Stomach smooth muscle (tissue), 2 donors: Measurements from ENCODE around the gene STAP2.
A peak's percentile ranks its signal among the peaks of the same experiment; 100 is the strongest.

Experiments used
- H3K27ac ChIP-seq: one replicate; pipeline ENCODE4 v1.7.0; 2013; ENCODE audit warnings: mild to moderate bottlenecking, low read length, inconsistent platforms
- H3K27me3 ChIP-seq, 2 donors: one replicate each; pipeline ENCODE4 v1.7.0; 2013; ENCODE audit warnings: low read length in 2 of 2; ENCODE audit not compliant: insufficient read depth in 2 of 2, control insufficient read depth in 1 of 2
- H3K36me3 ChIP-seq, 2 donors: one replicate each; pipeline ENCODE4 v1.7.0; 2013; ENCODE audit warnings: low read length in 2 of 2; ENCODE audit not compliant: control insufficient read depth in 2 of 2, insufficient read depth in 2 of 2
- H3K4me1 ChIP-seq: one replicate; pipeline ENCODE4 v1.7.0; 2013; ENCODE audit warnings: low read length; ENCODE audit not compliant: control insufficient read depth, insufficient read depth
- H3K4me3 ChIP-seq, 2 donors: one replicate each; pipeline ENCODE4 v1.7.0; 2013; ENCODE audit warnings: low read length in 2 of 2
- H3K9ac ChIP-seq, 2 donors: one replicate each; pipeline ENCODE4 v1.7.0; 2013; ENCODE audit warnings: low read length in 2 of 2, mild to moderate bottlenecking in 1 of 2
- H3K9me3 ChIP-seq, 2 donors: one replicate each; pipeline ENCODE4 v1.7.0; 2013; ENCODE audit warnings: low read length in 2 of 2; ENCODE audit not compliant: control insufficient read depth in 2 of 2
- donor health status: healthy.
- donor health status: Pancreatic carcinoma.

The STAP2 gene

DNA sequence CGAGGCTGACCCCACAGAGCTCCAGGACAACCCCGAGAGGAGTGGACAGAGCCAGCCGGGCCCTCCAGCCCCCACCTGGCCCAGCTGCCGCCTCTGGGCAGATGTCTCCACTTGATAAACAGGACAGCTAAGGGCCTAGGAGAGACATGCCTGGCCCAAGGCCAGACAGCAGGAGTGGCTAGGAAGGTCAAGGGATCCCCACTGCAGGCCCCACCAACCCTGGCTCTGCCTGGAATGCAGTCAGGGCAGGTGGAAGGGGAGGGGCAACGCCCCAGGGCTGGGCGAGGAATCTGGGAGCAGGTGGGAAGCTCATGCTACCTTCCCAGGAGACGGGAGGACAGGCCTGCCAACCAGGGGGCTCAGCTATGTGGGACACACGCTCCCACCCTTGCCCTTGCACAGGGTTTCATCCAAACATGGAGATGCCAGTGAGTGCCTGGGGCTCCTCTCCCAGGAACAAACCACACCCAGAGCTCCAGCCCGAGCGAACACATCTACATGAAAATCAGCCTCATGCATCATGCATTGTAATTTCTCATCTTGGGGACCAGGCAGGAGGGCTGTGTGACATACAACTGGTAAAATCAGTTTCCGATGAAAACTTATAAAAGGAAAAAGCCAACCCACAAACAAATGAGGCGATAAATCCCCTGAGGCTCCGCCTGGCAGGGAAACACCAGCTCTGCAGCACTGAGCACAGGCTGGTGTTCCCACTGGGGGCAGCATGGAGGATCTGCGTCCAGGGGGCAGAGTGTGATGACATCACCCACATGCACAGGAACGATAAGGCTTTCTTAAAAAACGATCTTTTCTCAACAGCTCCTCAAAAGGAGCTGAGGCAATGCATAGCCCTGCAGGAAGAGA is 36.8 kb upstream of the STAP2 start:
- Histone ChIP-seq H3K27me3 (no peaks in the 10 kb centered on the region), H3K36me3 (no peaks in the 10 kb centered on the region), H3K9me3 (no peaks in the 10 kb centered on the region), H3K9ac (no peak overlapping the region), H3K27ac (peak overlapping the region; percentile 71), H3K4me1 (peaks cover 82% of the 10 kb centered on the region), H3K4me3 (peak overlapping the region in 1 of 2 donors; percentile 29)

DNA sequence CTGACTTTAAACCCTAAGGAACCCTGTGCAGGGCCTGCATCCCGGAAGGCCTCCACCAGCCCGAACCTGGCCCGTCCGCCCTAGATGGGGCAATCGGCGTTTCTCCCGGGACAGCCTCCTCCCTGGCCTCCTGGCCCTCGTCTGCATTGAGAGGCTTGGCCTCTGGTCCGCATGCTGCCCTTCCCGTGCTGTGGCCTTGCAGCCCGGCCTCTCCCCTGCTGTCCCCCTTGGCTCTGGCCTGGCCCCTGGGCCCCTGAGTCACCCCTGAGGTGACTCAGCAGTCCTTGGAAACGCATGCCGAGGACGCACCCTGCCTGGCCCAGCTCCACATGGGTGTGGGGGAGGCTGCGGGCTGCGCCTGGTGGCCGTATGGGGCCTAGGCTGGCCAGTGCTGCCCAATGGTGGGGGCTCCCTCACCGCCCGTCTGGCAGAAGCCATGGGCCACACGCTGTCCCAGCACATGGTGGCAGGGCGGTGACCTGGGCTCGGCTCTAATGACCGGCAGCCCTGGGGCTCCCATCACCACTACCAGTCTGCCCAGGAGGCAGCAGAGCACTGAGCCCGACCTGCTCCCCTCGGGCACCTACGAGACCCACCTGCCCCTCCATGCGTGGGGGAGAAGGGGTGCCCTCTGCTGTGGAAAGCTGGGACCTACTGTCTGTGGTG is 36.0 kb upstream of the STAP2 start:
- peaks cover 82% of the 10 kb centered on the region for H3K4me1 ChIP-seq
- H3K36me3 ChIP-seq: no peaks in the 10 kb centered on the region
- H3K9me3 ChIP-seq: no peaks in the 10 kb centered on the region
- H3K27me3 ChIP-seq: no peaks in the 10 kb centered on the region
- peak overlapping the region in 1 of 2 donors; percentile 40 for H3K4me3 ChIP-seq
- H3K9ac ChIP-seq: peak overlapping the region in 1 of 2 donors; percentile 48
- H3K27ac ChIP-seq: peak overlapping the region; percentile 71

DNA sequence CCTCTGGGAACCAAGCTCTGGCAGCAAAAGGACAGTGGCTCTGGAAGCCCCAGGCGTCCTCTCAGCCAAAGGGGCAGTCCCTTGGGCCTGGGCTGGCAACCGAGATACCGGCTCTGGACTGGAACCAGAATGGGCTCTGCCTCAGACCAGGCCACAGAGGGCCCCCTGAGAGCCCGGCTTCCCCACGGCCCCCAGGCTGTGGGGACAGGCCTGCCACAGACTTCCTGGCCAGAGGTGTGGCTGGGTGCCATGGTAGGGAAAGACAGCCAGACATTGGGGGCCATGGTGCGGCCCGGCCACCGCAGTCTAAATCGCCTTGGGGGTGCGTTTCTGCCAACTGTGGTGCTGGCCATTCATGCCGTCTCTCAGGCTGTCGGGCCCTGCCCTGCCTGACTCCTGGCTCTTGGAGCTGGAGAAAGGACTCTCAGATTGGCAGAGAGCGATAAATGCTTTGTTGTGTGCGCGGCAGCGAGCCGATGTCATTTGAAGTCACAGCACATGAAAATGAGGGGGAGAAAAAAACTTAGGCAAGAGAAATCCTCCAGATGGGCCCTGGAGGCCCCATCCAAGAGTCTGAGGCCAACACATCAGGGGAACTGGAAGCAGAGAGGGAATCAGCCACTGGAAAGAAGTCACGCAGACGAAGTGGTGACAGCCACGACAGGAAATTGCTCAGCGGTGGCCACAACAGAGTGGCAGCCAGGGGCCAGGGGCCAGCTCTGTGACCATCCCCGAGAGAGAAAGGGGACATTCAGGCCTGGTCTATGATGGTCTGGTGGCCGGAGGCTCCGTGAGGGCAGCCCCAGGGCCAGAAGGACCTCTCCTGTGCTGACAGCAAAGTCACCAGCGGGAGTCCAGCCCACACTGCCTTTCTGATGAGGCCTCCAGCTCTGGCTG is 35.2 kb upstream of the STAP2 start:
- H3K4me3 ChIP-seq: peak overlapping the region in 1 of 2 donors; percentile 40
- H3K9ac ChIP-seq: peak overlapping the region; percentile 5 to 48
- peaks cover 87% of the 10 kb centered on the region for H3K4me1 ChIP-seq

DNA sequence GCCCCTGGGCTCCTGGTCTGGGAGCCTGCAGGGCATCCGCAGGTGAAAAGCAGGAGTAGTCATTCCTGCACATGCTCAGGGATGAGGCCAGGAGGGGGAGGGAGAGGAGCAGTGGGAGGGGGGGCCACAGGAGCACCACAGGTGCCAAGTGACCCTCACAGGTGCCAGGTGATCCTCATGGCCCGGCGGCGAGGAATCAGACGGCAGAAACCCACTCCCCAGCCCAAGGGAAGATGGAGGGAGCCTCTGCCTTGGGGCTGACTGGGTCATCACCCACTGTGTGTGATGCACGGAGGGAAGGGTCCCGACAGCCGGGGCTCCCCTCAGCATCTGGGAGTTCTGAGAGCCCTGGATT is 34.4 kb upstream of the STAP2 start:
- Histone ChIP-seq H3K27ac (peak overlapping the region; percentile 71), H3K9ac (peak overlapping the region in 1 of 2 donors; percentile 15), H3K4me1 (peaks cover 95% of the 10 kb centered on the region), H3K4me3 (no peak overlapping the region), H3K27me3 (no peaks in the 10 kb centered on the region), H3K9me3 (no peaks in the 10 kb centered on the region), H3K36me3 (no peaks in the 10 kb centered on the region)

More for the DNA sequence above, 35.2 kb upstream of the STAP2 start:
- Histone ChIP-seq H3K36me3 (no peaks in the 10 kb centered on the region), H3K9me3 (no peaks in the 10 kb centered on the region), H3K27me3 (no peaks in the 10 kb centered on the region), H3K27ac (peak overlapping the region; percentile 71)

DNA sequence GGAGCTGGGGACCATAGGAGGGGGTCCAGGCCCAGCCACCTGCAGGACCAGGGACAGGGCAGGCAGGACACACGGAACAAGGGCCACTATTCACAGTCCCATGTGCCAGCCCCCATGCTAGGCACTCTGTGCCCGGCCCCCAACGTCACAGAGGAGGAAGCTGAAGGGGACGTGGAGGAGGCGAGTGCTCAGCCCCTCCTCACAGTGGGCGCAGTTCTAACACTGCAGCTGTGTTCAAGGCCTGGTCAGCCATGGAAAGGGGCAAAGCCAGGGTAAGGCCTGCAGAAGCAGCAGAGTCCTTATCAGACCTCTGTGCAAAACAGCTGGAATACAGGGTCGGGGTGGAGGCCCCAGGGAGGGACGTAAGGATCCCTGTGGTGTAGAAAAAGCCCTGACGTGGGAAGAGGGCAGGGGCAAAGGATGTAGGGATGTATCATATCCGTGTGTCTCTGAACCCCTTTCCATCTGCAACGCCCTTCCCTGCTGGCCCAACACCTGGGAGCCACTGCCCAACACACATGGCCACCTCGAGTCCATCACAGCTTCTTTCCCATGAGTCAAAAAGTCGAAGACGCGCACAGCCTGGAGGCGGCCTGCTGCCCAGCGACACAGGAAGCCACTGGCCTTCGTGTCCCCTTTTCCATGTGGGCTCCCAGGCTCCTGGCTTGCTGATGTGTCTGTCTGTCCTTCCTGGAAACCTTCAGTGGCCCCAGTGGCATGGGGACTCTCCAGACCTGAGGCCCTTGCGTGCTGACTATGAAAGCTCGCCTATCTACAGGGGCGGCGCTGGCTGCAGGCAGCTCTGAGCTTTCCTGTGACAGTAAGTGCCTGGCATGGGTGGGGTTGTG is 33.8 kb upstream of the STAP2 start:
- H3K4me3 ChIP-seq: peak overlapping the region in 1 of 2 donors; percentile 8
- H3K36me3 ChIP-seq: no peaks in the 10 kb centered on the region
- no peaks in the 10 kb centered on the region for H3K9me3 ChIP-seq
- H3K27ac ChIP-seq: peak overlapping the region; percentile 31
- H3K9ac ChIP-seq: no peak overlapping the region
- no peaks in the 10 kb centered on the region for H3K27me3 ChIP-seq
- peaks cover 97% of the 10 kb centered on the region for H3K4me1 ChIP-seq

DNA sequence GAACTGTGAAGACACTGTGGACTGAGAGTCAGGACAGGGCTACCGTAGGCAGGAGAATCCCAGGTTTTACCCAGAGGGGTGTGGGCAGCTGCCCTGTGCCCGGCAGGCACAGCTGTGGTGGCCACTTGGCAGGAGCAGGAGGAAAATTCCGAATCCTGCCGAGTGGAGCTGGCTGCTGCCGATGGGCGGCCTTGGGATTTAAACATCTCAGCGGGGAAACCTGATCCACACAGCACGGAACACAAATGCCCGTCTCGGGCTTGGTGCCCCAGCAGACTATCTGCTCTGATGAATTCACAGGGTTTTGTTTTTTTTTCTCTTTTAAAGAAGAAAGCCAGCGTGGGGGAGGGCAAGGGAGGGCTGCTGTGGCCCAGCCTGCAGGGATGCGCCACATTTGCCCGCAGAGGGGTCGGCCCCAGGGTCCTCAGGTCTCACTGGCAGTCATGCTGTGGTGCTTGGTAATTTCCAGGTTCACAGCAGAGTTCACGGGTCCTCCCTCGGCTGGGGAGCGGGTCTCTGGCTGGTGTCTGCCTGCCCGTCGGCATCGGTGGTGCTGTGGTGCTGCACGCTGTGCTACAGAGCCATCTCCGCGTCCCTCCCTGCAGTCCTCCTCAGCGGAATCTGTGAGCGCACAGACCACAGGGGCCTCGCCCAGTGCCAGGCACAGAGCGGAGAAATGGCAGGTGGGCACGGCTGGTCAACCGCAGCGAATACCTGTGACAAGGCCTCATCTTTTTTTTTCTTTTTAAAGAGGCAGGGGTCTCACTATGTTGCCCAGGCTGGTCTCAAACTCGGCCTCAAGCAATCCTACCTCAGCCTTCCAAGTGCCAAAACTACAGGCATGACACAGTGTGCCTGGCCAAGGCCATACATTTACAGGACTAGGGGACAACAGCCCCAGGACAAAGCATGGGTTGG is 32.9 kb upstream of the STAP2 start:
- Histone ChIP-seq H3K4me3 (no peak overlapping the region), H3K9ac (peak overlapping the region; percentile 33 to 47), H3K27me3 (no peaks in the 10 kb centered on the region), H3K27ac (peak overlapping the region; percentile 31), H3K4me1 (peaks cover 88% of the 10 kb centered on the region), H3K9me3 (no peaks in the 10 kb centered on the region), H3K36me3 (no peaks in the 10 kb centered on the region)

DNA sequence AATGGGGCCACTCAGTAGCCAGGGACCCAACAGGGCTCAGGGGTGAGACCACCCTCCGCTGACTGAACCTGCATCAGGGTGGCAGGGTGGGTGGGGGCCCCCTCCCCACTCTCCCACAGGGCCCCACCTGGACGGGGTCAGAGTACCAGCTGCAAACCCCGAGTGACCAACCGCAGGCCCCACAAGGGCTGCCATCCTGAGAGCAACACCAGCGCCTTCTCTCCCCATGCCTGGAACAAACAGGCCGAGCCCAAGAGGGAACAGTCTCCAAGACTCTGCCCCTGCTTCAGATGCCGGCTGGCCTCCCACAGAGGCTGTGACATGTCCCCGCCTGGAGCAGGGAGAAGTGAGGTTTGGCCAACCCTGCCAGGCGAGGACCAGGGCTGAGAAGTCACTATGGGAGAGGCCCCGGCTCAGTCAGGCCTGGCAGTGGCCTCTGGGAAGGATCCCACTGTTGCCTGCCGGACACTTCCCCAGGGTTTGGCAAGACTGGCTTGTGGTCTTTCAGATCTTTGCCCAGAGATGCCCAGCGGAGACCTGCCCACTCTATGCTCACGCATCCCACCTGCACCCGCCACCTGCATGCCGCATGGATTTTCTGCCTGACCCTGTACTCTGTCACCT is 31.9 kb upstream of the STAP2 start:
- H3K9ac ChIP-seq: peak overlapping the region in 1 of 2 donors; percentile 33
- H3K36me3 ChIP-seq: peaks cover 6 to 8% of the 10 kb centered on the region in 2 donors
- H3K4me1 ChIP-seq: peaks cover 78% of the 10 kb centered on the region
- H3K27ac ChIP-seq: peak overlapping the region; percentile 31
- H3K4me3 ChIP-seq: no peak overlapping the region
- H3K27me3 ChIP-seq: no peaks in the 10 kb centered on the region
- H3K9me3 ChIP-seq: no peaks in the 10 kb centered on the region

DNA sequence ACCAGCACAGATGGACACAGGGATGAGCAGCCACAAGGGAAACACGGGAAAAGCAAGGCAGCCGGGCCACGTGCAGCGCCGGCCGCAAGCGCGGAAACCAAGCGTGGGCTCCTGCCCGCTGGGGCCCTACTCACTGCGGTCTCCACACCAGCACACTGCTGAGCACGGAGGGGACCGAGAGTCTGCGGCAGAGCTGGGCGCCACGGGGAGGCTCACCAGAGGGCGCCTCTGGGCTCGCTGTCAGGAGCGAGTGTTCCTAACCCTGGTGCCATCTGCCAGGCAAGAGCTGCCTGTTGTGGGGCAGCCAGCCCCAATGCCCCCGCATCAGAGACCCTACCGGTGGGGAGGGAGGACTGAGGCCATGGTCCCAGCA is 31.2 kb upstream of the STAP2 start:
- H3K27me3 ChIP-seq: no peaks in the 10 kb centered on the region
- H3K9me3 ChIP-seq: no peaks in the 10 kb centered on the region
- no peak overlapping the region for H3K9ac ChIP-seq
- H3K36me3 ChIP-seq: peaks cover 12 to 13% of the 10 kb centered on the region in 2 donors
- H3K4me1 ChIP-seq: peaks cover 72% of the 10 kb centered on the region
- H3K27ac ChIP-seq: peak overlapping the region; percentile 24
- peak overlapping the region in 1 of 2 donors; percentile 47 for H3K4me3 ChIP-seq
